ENCODE results near the gene MAMLD1.

Gene MAMLD1

DNA sequence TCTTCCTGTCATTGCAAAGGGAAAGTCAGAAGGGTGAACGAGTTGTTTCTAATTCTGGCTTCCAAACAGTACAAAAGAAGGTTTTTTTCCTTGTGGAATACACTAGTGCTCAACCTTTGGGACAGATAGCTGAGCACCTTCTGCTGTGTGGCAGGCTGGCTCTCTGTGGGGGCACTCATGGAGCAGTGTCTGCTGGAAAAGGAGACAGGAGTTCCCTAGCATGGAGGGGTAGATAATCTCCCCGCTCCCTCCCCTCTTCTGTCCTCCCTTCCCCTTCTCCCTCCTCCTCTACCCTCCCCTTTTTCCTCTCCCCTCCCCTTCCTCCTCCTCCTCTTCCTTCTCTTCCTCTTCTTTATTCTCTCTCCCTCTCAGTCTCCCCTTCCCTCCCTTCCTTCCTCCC, 142.9 kb downstream of the MAMLD1 start:
- DNase-seq, result no peak

DNA sequence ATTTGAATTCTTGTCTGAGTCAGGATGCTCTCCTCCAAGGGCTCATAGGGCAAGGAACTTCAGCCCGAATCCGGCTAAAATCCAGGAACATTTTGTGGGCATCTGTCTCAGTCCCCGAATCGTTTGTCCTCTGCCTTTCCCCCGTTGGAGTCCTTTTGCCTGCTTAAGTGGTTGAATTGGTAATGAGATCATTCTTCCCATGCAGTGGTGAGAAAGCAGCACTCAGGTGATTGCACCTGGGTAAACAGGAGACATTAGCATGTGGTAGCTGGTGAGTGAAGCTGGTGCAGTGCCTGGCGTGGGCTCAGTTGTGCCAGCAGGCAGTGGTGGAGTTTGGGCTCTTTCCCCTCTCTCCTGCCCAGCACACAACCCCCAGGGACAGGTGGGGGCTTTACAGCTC, 143.4 kb downstream of the MAMLD1 start:
- DNase-seq, result no peak

DNA sequence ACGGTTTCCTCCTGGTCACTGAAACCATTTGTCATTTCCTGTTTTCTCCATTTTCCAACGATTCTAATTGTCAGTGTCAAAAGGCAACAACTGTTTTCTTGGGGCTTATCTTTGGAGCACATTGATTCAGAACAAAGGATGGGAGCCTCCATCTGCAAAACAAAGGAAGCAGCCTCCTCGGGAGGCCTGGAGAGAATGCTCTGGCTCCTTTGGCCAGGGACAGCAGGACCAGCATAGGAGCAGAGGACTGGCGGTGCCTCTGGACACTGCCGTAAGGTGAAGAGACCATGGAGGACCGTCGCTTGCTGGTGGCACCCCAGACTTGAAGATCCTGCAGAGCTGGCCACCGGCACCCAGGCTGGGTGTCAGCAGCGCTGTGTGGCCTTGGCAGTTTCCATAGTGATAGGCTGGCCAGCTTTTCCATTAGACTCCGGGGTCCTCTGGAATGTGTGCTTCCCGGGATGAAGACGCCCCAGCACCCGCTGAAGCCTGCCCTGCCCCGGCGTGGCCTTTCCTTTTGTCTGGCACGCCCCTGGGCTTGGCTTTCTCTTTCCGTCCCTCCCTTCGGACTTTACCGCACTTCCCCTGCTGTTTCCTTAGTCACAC, 144.2 kb downstream of the MAMLD1 start:
- no peak for DNase-seq

DNA sequence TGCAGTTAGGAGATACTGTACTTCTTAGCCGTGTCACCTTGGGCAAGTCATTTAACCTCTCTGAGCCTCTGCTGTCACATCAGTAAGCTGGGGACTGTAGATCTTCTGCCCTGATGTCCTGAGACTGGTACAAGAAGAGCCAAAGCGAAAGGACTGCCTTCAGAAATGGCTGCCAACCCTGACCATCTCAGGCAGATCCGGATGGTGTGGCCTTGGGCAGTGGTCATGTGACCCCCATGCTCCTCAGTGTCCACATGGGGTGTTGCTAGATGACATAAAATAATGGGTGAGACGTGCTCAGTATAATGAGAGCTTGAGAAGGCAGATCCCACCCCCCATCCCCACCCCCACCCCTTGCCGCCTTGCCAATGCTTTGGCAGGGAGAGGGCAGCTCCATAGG, 144.9 kb downstream of the MAMLD1 start:
- no peak for DNase-seq

DNA sequence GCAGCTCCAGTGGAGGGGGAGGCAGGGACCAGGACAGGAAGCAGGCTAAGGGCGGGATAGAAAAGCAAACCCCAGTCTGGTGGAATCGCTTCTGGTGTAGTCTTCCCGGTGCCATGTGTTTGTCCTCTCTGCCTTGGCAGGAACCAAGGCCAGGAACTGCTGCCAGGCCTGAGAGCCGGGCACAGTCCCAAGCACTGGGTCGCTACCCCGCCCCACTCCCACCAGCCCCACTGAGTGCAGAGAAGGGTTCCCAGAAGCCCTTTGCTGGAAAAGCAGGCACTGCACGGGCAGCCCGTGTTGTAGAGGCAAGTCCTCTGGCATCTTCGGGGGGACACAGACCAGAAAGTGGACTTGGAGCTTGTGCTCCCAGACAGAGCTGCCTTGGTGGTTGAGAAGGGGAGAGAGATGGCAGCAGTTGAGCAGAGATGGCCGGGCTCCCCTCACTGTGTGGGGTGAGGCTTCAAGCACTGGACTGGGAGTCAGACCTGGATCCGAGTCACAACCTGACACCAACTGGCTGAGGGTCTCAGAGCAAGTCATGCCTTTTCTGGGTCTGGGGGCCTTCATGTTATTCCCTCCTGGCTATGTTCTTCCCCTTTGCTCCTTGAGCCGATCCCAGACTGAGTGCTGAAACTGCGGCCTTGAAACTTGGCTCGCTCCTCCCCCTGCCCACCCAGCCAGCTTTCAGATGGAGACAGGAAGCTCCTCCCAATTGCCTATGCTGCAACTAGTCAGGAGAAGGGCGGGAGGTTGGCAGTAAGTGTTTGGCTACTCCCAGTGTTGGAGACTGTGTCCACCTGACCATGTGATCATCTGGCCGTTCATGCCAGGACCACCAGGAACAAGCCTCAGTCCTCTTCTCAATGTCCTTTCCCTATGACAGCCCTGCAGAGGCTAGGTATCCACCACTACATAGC, 145.6 kb downstream of the MAMLD1 start:
- no peak for DNase-seq

DNA sequence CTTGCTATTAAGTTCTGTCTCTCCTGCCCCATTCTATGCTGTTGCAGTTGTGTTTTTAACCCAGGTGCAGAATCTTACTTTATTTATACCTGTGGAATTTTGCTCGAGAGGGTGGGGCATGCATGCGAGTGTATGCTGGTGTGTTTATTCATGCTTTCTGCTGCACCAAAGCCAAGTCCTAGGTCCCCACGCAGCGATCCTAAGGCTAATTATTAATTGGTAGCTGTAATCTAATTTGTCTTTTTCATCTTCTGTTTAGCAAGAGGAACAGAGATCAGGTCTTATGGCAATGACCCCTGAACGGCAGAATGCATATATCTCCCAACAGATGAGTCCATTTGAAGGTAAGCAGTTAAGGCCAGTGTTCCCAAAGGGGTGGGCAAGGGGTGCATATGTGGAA, 146.6 kb downstream of the MAMLD1 start:
- DNase-seq, result no peak

DNA sequence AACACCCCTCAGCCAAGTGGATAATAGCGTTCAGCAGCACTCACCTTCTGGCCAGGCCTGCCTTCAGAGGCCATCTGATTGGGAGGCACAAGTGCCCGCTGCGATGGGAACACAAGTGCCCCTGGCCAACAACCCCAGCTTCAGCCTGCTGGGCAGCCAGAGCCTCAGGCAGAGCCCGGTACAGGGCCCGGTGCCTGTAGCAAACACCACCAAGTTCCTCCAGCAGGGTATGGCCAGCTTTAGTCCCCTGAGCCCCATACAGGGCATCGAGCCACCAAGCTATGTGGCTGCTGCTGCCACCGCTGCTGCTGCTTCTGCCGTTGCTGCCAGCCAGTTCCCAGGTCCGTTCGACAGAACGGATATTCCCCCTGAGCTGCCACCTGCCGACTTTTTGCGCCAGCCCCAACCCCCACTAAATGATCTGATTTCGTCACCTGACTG, 149.4 kb downstream of the MAMLD1 start:
- DNase-seq, result no peak

DNA sequence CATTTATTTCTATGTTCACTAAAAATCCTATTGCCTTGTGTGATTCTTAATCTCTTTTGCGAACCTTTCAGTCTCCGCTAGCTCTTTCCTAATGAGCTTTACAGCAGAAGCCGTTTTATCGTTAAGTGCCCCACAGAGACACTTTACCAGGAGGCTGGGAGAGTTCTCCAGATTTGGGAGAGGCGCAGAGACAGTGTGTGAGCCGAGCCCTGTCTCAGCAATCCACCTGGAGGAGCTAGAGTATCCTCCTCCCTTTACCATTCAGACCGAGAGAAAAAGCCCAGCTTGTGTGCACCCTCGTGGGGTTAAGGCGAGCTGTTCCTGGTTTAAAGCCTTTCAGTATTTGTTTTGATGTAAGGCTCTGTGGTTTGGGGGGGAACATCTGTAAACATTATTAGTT, 150.4 kb downstream of the MAMLD1 start:
- no peak for DNase-seq

DNA sequence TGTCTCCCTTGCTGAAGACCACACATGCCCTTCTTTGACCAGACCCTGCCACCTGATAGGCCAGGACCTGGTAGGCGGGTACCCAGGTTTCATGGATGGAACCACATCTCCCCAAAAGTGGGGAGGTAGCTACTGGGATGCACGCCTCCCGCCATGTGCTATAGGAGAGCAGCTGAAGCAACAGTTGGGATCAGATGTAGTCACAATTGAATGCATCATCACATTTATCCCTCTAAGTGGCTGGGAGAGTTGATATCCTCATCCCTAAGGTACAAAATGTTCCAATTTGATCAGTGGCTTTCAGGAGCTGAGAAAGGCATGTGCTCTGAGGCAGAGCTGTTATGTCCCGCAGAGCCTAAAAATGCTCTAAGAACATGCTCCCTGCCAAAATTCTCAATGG, 151.3 kb downstream of the MAMLD1 start:
- DNase-seq, result no peak

DNA sequence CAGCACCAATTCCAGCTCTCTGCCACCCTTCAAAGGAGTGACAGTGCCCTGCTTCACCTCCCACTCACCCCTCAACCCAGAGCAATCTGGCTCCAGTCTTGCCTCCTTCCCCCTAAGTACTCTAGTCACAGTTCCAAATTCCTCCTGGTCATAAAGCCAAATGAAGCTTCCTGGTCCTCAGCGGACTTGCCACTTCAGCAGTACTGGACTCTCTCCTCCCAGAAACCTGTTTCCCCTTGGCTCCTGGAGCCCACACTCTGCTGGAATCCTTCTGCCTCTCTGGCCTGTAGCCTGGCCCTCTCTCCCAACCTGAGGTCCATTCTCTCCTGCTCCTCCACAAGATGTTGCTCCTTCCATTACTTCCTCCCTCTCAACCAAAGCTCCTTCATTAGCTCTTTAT, 152.7 kb downstream of the MAMLD1 start:
- DNase-seq, result no peak

DNA sequence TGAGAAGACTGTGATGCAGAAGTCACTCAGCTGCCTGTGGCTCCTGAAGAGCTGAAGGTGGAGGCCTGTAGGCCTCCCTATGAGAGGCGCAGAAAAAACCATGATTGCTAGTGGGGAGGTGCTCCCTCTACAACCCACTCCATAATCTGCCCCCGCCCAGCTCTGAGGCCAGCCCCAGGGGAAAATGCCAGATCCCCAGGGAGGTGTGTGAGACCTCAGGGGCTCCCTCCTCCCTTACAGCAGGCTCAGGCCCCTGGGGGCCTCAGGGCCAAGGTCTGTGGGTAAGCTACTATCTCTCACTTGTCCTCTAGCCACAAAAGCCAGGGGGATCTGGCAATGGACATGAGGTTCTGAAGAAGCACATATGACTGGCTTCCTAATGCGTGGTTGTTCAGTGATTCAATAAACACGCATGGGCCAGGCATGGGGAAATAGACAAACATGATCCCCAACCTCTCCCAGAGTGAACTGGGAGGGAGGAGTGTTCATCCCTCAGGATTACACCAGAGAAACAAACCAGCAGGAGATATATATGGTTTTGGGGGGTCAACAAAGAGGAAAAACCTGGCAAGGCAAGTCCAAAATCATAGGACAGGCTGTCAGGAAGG, 154.3 kb downstream of the MAMLD1 start:
- no peak for DNase-seq

DNA sequence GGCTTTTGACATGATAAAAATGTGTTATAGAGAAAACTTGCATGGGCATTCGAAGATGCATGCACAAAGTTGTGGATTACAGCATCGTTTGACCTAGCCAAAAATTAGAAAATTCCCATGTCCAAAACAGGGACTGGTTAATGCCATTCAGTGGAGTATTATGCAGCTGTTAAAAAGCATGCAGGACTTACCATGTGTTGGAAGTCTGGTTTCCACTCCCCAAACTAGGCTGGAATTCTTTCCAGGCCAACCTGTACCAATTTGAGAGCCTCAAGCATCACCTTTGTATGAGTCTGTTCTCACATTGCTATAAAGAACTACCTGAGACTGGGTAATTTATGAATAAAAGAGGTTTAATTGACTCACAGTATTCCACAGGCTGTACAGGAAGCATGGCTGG, 159.4 kb downstream of the MAMLD1 start:
- no peak for DNase-seq

DNA sequence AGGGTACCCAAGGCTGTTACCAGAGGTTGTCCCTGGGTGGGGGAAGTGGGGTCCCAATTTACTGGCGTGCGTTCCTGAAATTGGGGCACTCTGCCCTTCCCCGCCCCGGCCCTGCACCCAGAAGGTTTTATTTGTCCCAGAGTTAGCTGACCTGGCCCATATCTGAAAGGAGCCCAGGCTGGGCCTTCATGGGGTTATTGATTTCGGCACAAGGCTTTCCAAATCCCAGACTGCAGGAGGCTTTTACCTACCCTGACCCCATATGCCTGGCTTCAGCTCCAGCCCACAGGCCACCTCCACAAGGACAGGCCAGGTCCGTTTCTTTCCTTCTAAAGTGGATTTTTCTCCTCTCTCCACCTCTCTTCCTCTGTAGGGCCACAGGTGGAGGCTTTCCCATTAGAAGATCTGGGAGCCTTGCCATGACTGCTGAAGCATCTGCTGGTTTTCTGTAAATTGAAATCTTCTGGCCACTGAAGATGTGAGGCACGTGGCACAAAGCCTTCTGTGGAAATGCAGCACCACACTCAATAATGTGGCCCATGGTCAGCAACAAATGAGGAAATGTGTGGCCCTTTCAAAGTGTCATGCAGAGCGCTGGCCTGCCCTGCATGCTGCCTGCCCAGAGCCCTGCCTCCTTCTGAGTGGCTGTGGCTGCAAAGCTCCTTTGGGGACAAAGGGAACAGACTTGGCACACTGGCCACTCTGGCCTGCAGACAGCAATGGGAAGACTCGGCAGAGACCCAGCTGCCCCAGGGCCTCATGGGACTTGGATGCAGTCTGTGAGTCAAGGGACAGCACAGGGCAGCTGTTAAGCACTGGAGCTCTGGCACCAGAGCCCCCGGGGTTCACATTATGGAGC, 162.2 kb downstream of the MAMLD1 start:
- DNase-seq, result no peak

DNA sequence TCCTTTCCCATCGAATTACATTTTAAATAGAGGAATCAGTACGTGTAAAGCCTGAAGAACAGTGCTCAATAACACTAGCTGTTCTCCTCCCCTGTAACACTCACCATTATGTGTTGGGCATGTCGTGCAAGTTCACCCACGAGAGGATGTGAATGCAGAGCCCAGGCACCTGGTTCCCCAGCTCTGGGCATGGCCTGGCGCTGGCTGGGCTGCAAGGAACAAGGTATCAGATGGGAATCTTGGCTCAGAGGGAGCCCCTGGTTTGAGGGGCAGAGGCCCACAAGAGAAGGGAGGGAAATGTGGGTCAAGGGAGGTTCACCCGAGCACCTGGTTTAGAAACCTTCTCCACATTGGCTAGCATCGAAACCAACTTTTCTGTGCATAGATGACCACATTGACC, 163.6 kb downstream of the MAMLD1 start:
- no peak for DNase-seq

DNA sequence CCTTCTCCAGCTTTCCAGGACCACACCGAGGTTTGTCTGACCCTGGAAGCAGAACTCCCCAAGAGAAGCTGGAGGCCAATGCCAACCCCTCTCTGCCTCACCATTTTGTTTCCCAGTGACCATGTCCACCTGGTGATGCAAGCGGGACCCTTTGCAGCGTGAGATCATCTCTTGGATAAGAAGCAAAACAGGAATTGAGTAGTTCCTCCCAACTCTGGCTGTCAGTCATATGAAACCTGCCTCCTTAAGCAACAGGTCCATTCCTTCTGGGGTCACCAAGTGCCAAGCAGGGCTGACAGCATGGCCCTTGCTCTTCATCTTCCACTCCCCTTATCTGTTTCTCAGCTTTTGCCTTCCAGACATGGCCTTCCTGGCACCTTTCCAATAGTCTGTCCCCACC, 164.0 kb downstream of the MAMLD1 start:
- no peak for DNase-seq

DNA sequence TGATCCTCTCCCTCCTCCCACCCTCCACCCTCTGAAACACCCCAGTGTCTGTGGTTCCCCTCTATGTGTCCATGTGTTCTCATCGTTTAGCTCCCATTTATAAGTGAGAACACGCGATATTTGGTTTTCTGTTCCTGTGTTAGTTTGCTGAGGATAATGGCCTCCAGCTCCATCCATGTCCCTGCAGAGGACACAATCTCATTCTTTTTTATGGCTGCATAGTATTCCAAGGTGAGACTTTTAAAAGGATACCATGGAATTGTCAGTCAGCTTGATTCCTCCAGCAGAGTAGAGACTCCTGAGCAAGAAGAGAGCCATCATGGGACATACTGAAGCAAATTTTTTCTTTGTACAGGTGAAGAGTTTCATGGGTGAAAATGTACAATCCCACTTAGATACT, 166.5 kb downstream of the MAMLD1 start:
- DNase-seq, result no peak

DNA sequence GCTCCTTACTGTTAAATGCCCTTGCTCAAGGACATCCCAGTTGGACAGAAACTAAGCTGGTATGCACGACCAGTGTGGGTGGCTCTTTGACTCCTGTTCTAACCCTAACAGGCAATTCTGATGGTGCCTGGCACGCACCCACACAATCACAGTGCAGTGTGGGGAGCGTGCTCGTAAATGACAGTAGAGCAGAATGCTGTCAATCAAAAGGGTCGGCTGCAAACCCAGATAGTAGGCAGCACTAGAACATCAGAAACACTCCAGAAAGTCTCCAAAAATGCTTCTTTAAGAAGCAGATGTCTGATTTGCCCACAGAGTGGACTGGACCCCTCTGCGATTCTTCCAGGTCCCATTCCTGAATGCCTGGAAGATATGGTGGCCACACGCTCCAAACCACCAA, 167.7 kb downstream of the MAMLD1 start:
- no peak for DNase-seq

DNA sequence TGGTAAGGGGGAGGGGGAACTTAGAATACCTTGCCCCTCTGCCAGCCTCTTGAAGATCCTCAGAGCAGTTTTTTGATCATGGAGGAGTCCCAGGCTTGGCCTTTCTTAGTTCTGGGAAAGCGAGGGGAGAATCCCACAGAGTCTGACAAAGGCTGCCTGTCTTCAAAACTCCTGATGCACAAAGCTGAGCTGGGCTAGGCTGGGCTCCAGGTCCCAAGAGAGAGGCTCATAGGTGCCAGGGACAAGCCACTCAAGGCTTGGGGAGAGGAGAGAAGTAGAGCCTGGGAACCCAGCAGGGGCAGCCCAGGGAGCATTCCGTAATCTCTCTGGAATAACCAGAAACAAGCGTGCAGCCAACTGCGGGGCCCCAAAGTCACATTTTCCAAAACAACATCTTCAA, 168.3 kb downstream of the MAMLD1 start:
- no peak for DNase-seq

DNA sequence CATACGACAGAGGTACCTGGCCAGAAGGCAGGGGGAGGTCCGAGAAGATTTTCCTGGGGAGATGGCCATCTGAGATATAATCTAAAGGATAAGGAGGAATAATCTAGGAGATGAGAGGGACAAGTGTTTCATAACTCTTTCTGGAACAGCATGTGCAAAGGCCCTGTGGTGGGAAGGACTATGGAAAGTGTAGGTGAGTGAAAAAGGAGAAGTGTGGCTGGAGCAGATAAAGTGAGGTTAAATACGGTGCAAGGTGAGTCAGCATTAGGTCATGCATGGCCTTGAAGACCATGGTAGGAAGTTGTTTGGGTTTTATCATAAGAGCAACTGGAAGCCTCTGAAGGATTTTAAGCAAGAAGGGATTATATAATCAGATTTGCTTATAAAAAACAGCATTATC, 170.7 kb downstream of the MAMLD1 start:
- DNase-seq, result no peak

DNA sequence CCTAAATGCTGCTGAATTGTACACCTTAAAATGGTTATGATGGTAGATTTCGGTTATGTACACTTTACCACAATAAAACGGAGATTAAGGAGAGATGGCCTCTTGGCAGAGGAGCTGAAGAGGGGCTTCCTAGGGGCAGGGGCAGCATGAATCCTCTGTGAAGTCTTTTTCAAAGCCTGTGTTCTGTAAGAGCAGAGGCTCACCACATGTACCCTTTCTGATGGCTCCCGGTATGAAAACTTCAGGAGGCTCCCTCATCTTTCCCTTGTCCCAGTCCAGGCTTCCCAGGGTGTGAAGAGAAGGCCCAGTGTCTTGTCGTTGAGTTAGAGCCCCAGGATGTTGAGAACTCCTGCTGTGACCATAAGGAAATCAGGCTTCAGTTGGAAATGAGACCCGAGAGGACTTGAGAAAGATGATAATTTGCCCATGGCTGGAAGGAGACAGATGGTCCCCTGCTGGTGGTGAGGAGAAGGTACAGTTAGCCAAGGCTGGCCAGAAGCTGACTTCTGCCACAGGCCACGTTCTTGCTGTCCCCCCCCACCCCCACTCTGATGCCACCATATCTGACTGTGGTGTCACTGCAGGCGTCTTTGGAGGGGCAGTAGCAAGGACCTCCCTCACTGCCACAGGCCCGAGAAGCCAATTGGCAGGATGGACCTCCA, 173.5 kb downstream of the MAMLD1 start:
- DNase-seq, result no peak

DNA sequence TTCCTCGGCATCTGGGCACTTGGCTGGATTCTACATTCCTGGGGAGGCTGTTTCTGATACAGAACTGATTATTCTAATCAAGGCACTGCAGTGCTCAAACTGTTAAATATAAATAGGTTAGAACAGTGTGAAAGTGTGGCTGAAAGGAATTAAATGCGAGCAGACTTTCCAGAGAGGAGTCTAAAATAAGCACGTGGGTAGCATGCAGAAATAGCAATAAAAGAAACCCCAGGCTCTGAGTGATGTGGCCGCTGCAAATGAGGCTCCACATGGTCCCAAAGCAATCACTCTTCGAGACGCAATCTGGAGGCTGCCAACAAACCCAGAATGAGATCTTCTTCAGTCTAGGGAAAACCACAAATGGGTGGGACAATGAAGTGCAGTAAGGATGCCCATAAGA, 174.7 kb downstream of the MAMLD1 start:
- DNase-seq, result no peak

DNA sequence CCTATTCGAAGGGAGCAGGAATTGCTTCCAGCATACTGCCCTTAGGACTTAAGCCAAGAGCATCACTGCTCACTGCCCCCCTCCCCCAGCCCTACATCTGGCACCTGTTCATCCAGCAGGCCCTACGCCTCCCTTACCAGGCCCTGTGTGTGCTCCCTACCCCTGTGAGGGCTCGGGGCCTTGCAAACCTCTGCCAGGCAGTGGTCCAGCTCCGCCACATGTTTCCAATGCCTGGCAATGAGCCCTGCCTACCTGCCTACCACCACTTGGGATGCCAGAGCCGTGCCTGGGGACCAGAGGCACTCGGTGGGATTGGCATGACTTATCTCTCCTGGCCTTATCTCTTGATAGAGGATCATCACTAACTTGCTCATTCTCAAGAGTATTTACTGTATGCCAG, 177.8 kb downstream of the MAMLD1 start:
- no peak for DNase-seq

DNA sequence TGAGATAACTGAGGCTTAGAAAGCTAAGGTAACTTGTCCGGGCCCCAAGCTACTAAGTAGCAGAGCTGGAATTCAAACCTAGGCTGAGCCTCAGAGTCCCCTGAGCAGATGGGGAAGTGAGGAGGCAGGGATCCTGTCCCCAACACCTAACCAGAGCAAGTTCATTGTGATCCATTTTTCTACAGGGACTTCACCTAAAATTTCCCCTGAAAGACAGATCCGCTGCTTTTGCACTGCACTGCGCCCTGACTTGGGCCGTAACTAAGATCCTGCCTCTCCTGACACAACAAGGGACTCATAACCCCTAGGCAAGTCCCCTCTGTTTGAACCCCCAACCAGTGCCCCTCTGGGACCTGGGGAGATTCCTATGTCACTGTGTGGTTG, 179.7 kb downstream of the MAMLD1 start:
- no peak for DNase-seq

All from SHP77 (cell line).